IMR-90 (cell line): ENCODE data around the gene PLTP. TPM values are rescaled to one million over a fixed set of nuclear protein-coding genes. Genes with fewer than 3 reads are reported as not detected.

Experiments used
- ATAC-seq: fragments of 200-7000 bp; cut with Tn5 transposase; 2 replicates; pipeline ENCODE4 v1.9.1; 2020; ENCODE audit warnings: low read depth, mild to moderate bottlenecking, moderate library complexity
- BruUV-seq: library from RNA; stranded (reverse); fragments of 400-500 nt; replicated peaks from 2 replicates; lab custom pipeline; 2021; lab: Mats Ljungman, UMichigan
- CTCF ChIA-PET: fragments of 300-600 bp; formaldehyde crosslinking; extraction: SDS; loops from one replicate; lab custom pipeline; 2021; ENCODE audit warnings: antibody characterized with exemption; lab: Yijun Ruan, JAX
- POLR2A ChIA-PET: fragments of 300-600 bp; sonication (Branson Sonifier 250); formaldehyde crosslinking; loops from one replicate; lab custom pipeline; 2022; ENCODE audit warnings: antibody characterized with exemption; ENCODE audit not compliant: unreplicated experiment; lab: Charles Lee
- DNase-seq: peaks from one replicate; pipeline ENCODE4 v3.0.0; 2013
- H2AFZ ChIP-seq: replicated peaks from 2 replicates; pipeline ENCODE3; 2013; ENCODE audit warnings: low read length, mild to moderate bottlenecking; ENCODE audit not compliant: poor library complexity
- H2AK5ac ChIP-seq: 2 replicates; pipeline ENCODE4 v1.6.1; 2013; ENCODE audit warnings: low read depth, low read length, inconsistent platforms
- H2AK9ac ChIP-seq: replicated peaks from 2 replicates; pipeline ENCODE3; 2013; ENCODE audit warnings: mild to moderate bottlenecking, low read depth, low read length, moderate library complexity; ENCODE audit not compliant: poor library complexity
- H2BK120ac ChIP-seq: 2 replicates; pipeline ENCODE4 v1.6.1; 2013; ENCODE audit warnings: low read depth, low read length, inconsistent platforms
- H2BK15ac ChIP-seq: 3 replicates; pipeline ENCODE4 v1.6.1; 2013; ENCODE audit warnings: low read depth, low read length, inconsistent platforms
- H2BK20ac ChIP-seq: 2 replicates; pipeline ENCODE4 v1.6.1; 2013; ENCODE audit warnings: low read depth, mild to moderate bottlenecking, inconsistent platforms, low read length, moderate library complexity
- H2BK5ac ChIP-seq: 2 replicates; pipeline ENCODE4 v1.6.1; 2013; ENCODE audit warnings: mild to moderate bottlenecking, low read depth, low read length, inconsistent platforms; ENCODE audit not compliant: poor library complexity, severe bottlenecking
- H3K14ac ChIP-seq: replicated peaks from 2 replicates; pipeline ENCODE4 v1.6.1; 2013; ENCODE audit warnings: low read depth, low read length, inconsistent platforms
- H3K18ac ChIP-seq: 2 replicates; pipeline ENCODE4 v1.6.1; 2013; ENCODE audit warnings: low read depth, low read length, control low read depth
- H3K23ac ChIP-seq: 2 replicates; pipeline ENCODE4 v1.6.1; 2013; ENCODE audit warnings: low read depth, low read length, inconsistent platforms
- H3K27ac ChIP-seq: 2 replicates; pipeline ENCODE4 v1.5.1; 2013; ENCODE audit warnings: mild to moderate bottlenecking, control low read depth, low read length; ENCODE audit not compliant: insufficient read depth
- H3K27me3 ChIP-seq: 2 replicates; pipeline ENCODE4 v1.6.1; 2013; ENCODE audit warnings: low read length; ENCODE audit not compliant: control insufficient read depth, insufficient read depth
- H3K36me3 ChIP-seq: 2 replicates; pipeline ENCODE4 v1.6.1; 2013; ENCODE audit warnings: low read length, mixed read lengths; ENCODE audit not compliant: control insufficient read depth, insufficient read depth
- H3K4ac ChIP-seq: 2 replicates; pipeline ENCODE4 v1.6.1; 2013; ENCODE audit warnings: low read depth, low read length, inconsistent platforms
- H3K4me1 ChIP-seq: 2 replicates; pipeline ENCODE4 v1.6.1; 2013; ENCODE audit warnings: low read length, mixed read lengths; ENCODE audit not compliant: control insufficient read depth, insufficient read depth
- H3K4me2 ChIP-seq: 2 replicates; pipeline ENCODE4 v1.6.1; 2013; ENCODE audit warnings: low read depth, mild to moderate bottlenecking, control low read depth, low read length, moderate library complexity
- H3K4me3 ChIP-seq: 2 replicates; pipeline ENCODE4 v1.5.1; 2013; ENCODE audit warnings: low read depth, mild to moderate bottlenecking, control low read depth, low read length, moderate library complexity; ENCODE audit not compliant: insufficient read depth
- H3K56ac ChIP-seq: 2 replicates; pipeline ENCODE4 v1.6.1; 2013; ENCODE audit warnings: low read length, inconsistent platforms; ENCODE audit not compliant: insufficient read depth; ENCODE audit errors: extremely low read depth
- H3K79me1 ChIP-seq, 2 experiments: 2 replicates each; pipeline ENCODE4 v1.6.1; 2013; ENCODE audit warnings: low read length in 2 of 2, inconsistent platforms in 1 of 2, low read depth in 1 of 2
- H3K9ac ChIP-seq: 2 replicates; pipeline ENCODE4 v1.6.1; 2013; ENCODE audit warnings: low read depth, low read length, control low read depth
- H3K9me1 ChIP-seq: 2 replicates; pipeline ENCODE4 v1.6.1; 2013; ENCODE audit warnings: low read length, inconsistent platforms; ENCODE audit not compliant: insufficient read depth
- H3K9me3 ChIP-seq: 2 replicates; pipeline ENCODE4 v1.6.1; 2013; ENCODE audit warnings: low read length; ENCODE audit not compliant: control insufficient read depth, insufficient read depth
- H4K20me1 ChIP-seq: 2 replicates; pipeline ENCODE4 v1.6.1; 2013; ENCODE audit warnings: low read length, inconsistent platforms; ENCODE audit not compliant: insufficient read depth
- H4K5ac ChIP-seq: 2 replicates; pipeline ENCODE4 v1.6.1; 2013; ENCODE audit warnings: mild to moderate bottlenecking, low read depth, low read length, control low read depth
- H4K8ac ChIP-seq, 2 experiments: 2 replicates each; pipeline ENCODE4 v1.6.1; 2013; ENCODE audit warnings: low read depth in 2 of 2, low read length in 2 of 2, control low read depth in 1 of 2, inconsistent platforms in 1 of 2
- H4K91ac ChIP-seq: 2 replicates; pipeline ENCODE4 v1.6.1; 2013; ENCODE audit warnings: low read depth, low read length, inconsistent platforms; ENCODE audit not compliant: insufficient read depth
- POLR2A ChIP-seq: IDR thresholded peaks from 2 replicates; pipeline ENCODE4 v1.6.1; 2012; ENCODE audit warnings: mild to moderate bottlenecking, low read depth, low read length
- RAD21 ChIP-seq: IDR thresholded peaks from 2 replicates; pipeline ENCODE4 v1.6.1; 2012; ENCODE audit warnings: low read length, improper control_type of control experiment
- WGBS, 2 experiments: methylation state at CpG; one replicate each; pipeline versions ENCODE4 v1.1.5 to v1.1.7; 2013; ENCODE audit warnings: missing lambda C conversion rate in 2 of 2; ENCODE audit not compliant: insufficient read length in 1 of 2; ENCODE audit errors: extremely low coverage in 2 of 2; 5-methylcytosine and 5-hydroxymethylcytosine counted together
- dilution Hi-C: fragments of 300-500 bp; cut with HindIII; formaldehyde crosslinking; loops from one replicate; pipeline ENCODE4 v1.14.3; 2018; ENCODE audit warnings: low sequenced_read_pairs; ENCODE audit not compliant: unreplicated experiment
- in situ Hi-C: fragments of 300-500 bp; cut with MboI; formaldehyde crosslinking; loops from 3 replicates; pipeline ENCODE4 v1.14.3; 2019; ENCODE audit warnings: low sequenced_read_pairs, inconsistent platforms, mixed read lengths
- intact Hi-C: fragments of 100-400 bp; cut with micrococcal nuclease; formaldehyde crosslinking; loops from 2 replicates; pipeline ENCODE4 v1.10.0; 2022
- polyA plus RNA-seq, 3 experiments: library from polyadenylated mRNA; depleted of rRNA; stranded (reverse); fragments of >200 nt; gene quantifications; 2 replicates each; pipeline ENCODE4 v1.2.3, GENCODE V29; 2012; ENCODE audit warnings: low replicate concordance in 1 of 3
- total RNA-seq: library from RNA; depleted of rRNA; stranded (reverse); fragments of >200 nt; gene quantifications from 2 replicates; pipeline ENCODE4 v1.2.3, GENCODE V29; 2012

Gene PLTP
- total and polyA plus RNA-seq, 2 of the 4 experiments (the other 2 are of a cell fraction) = 5.4 to 55.8 TPM

DNA sequence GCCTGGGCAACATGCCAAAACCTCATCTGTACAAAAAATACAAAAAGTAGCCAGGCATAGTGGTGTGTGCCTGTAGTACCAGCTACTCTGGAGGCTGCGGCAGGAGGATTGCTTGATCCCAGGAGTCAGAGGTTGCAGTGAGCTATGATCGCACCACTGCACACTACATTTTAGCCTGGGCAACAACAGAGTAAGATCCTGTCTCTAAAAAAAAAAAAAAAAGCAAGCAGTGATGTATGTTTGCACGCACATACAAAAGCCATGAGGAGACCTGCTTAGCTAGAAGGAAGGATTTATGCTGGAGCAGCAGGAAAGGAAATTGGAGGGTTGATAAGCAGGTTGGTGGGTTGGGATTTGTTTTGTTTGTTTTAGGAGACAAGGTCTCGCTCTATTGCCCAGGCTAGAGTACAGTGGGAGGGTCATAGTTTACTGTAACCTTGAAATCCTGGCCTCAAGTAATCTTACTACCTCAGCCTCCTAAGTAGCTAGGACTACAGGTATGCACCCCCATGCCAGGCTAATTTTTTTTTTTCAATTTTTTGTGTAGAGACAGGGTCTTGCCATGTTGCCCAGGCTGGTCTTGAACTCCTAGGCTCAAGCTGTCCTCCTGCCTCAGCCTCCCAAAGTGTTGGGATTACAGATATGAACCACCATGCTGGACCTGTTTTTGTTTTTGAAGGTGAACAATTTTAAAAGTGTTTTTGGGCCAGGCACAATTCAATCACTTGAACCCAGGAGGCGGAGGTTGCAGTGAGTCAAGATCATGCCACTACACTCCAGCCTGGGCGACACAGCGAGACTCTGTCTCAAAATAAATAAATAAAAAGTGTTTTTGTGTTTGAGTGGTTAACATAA lies 50.5 kb downstream of the PLTP start:
- no peak for DNase-seq
- Histone ChIP-seq H3K4ac (no peak overlapping the region), H3K9ac (no peak overlapping the region), H2AK5ac (peak overlapping the region; percentile 29; the same call in 1 of the 2 replicates), H3K4me2 (no peak overlapping the region), H3K27ac (no peak overlapping the region), H3K36me3 (no peaks in the 10 kb centered on the region), H4K5ac (no peak overlapping the region), H2BK5ac (no peak overlapping the region), H3K9me3 (no peaks in the 10 kb centered on the region), H2BK120ac (no peak overlapping the region), H3K23ac (no peak overlapping the region), H2BK15ac (no peak overlapping the region), H2AFZ (no peak overlapping the region), H3K4me3 (no peak overlapping the region), H3K27me3 (no peaks in the 10 kb centered on the region), H2AK9ac (no peak overlapping the region), H4K8ac (no peak overlapping the region), H3K79me1 (peaks cover 21 to 42% of the 10 kb centered on the region in 2 experiments), H4K91ac (no peak overlapping the region), H3K4me1 (peaks cover 4% of the 10 kb centered on the region; the same call in 1 of the 2 replicates), H3K18ac (no peak overlapping the region), H2BK20ac (no peak overlapping the region), H4K20me1 (no peaks in the 10 kb centered on the region), H3K9me1 (peaks cover 3% of the 10 kb centered on the region; the same call in 1 of the 2 replicates), H3K56ac (no peak overlapping the region), H3K14ac (no peak overlapping the region)
- dilution Hi-C loops (no loop called here), intact Hi-C loops (no loop called here), in situ Hi-C loops (no loop called here)
- TF ChIP-seq RAD21 (no peak), POLR2A (no peak)
- no TSS peak for BruUV-seq
- CTCF ChIA-PET = no interaction called here
- POLR2A ChIA-PET = no interaction called here
- no CpG with 5 or more reads among the region's 7 CpGs for WGBS, 2 experiments
- ATAC-seq = no peak
